ENCODE data around the gene MEPCE. TPM values are rescaled to one million over a fixed set of nuclear protein-coding genes. Genes with fewer than 3 reads are reported as not detected.

Gene MEPCE
- total and polyA plus RNA-seq, 2 experiments from 2014 or later = 15.8 to 23.1 TPM

DNA sequence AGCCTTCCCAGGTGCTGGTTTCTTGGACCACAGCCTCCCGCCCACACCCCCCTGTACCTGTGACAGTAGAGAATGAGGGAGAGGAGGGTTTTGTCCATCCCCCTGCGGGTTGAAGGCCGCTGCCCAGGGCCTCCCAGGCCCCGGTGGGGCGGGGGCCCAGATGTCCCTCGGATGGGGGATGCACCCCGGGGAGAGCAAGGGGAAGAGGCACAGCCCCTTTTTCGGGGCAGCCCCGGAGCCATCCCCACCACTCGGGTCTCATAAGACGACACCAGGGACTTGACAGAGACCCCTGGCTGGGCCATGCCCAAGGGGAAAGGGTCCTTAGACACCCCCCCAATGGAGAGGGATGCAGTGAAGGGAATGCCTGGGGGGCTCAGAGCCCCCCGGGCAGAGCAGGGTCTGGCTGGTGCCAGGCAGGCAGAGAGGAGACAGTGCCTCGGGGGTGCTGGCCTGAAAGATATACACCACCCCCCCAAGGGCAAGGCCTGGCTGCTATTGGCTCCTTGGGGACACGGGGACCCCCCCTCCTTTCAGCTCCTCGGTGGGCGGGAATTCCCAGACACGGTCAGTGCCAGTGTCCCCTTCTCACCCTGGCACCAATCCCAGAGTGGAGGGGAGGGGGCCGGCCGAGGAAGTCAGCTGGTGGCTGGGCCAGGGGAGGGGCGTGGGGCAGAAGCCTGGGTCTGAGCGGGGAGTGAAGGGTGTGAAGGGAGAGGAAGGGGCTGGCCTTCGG lies 38.2 kb downstream of the MEPCE start:
- Histone ChIP-seq H4K20me1 (ENCODE audit: insufficient read depth, poor library complexity, severe bottlenecking) (peaks cover 9% of the 10 kb centered on the region), H3K36me3 (replicated peaks; ENCODE audit: insufficient read depth, low read depth) (no peaks in the 10 kb centered on the region), H3K4me1 (ENCODE audit: insufficient read depth) (peaks cover 14% of the 10 kb centered on the region), H3K79me2 (no peaks in the 10 kb centered on the region), H3K27me3 (no peaks in the 10 kb centered on the region), H3K4me2 (no peak overlapping the region), H2AFZ (no peak overlapping the region), H3K4me3 (no peak overlapping the region), H3K27ac (no peak overlapping the region), H3K9me2 (replicated peaks; ENCODE audit: insufficient read depth) (no peaks in the 10 kb centered on the region), H3K9me3 (ENCODE audit: low read depth) (no peaks in the 10 kb centered on the region)
- DNase-seq (ENCODE audit: low spot score) = no peak
- WGBS (ENCODE audit: low lambda C conversion rate, missing lambda C conversion rate) = 89% methylated on average over 18 of the region's 22 CpGs
- TF ChIP-seq EZH2phosphoT487 (IDR thresholded peaks at IDR 0.05; ENCODE audit: low read depth, severe bottlenecking, unreplicated experiment) (no peak), EZH2 (IDR thresholded peaks at IDR 0.05; ENCODE audit: borderline replicate concordance) (no peak)
- TF ChIP-seq, protein P1, sequence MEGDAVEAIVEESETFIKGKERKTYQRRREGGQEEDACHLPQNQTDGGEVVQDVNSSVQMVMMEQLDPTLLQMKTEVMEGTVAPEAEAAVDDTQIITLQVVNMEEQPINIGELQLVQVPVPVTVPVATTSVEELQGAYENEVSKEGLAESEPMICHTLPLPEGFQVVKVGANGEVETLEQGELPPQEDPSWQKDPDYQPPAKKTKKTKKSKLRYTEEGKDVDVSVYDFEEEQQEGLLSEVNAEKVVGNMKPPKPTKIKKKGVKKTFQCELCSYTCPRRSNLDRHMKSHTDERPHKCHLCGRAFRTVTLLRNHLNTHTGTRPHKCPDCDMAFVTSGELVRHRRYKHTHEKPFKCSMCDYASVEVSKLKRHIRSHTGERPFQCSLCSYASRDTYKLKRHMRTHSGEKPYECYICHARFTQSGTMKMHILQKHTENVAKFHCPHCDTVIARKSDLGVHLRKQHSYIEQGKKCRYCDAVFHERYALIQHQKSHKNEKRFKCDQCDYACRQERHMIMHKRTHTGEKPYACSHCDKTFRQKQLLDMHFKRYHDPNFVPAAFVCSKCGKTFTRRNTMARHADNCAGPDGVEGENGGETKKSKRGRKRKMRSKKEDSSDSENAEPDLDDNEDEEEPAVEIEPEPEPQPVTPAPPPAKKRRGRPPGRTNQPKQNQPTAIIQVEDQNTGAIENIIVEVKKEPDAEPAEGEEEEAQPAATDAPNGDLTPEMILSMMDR (IDR thresholded peaks at IDR 0.05; ENCODE audit: poor library complexity) = no peak

- DNase-seq (ENCODE audit: low spot score) = peak; percentile 90
- Histone ChIP-seq H3K79me2 (peaks cover 4% of the 10 kb centered on the region), H3K4me2 (peak overlapping the region; percentile 55), H3K36me3 (replicated peaks; ENCODE audit: insufficient read depth, low read depth) (no peaks in the 10 kb centered on the region), H4K20me1 (ENCODE audit: insufficient read depth, poor library complexity, severe bottlenecking) (peaks cover 9% of the 10 kb centered on the region), H3K27ac (peak overlapping the region; percentile 10), H3K27me3 (no peaks in the 10 kb centered on the region), H3K4me3 (no peak overlapping the region), H2AFZ (no peak overlapping the region), H3K4me1 (ENCODE audit: insufficient read depth) (peaks cover 14% of the 10 kb centered on the region), H3K9me3 (ENCODE audit: low read depth) (no peaks in the 10 kb centered on the region), H3K9me2 (replicated peaks; ENCODE audit: insufficient read depth) (no peaks in the 10 kb centered on the region)
- 38% methylated on average over 10 of the region's 13 CpGs for WGBS (ENCODE audit: low lambda C conversion rate, missing lambda C conversion rate)
- TF ChIP-seq EZH2 (IDR thresholded peaks at IDR 0.05; ENCODE audit: borderline replicate concordance) = no peak
- TF ChIP-seq, protein P1 (IDR thresholded peaks at IDR 0.05; ENCODE audit: poor library complexity) = peak; percentile 87
These were observed 39.8 kb downstream of the MEPCE start for GRCh38 chr7:100469227-100470044.

GRCh38 chr7:100471021-100471420 lies 41.4 kb downstream of the MEPCE start:
- H3K9me3 ChIP-seq (ENCODE audit: low read depth) = no peaks in the 10 kb centered on the region
- no peak overlapping the region for H3K27ac ChIP-seq
- no peak overlapping the region for H3K4me2 ChIP-seq
- H3K79me2 ChIP-seq = peaks cover 18% of the 10 kb centered on the region
- DNase-seq (ENCODE audit: low spot score) = no peak
- H4K20me1 ChIP-seq (ENCODE audit: insufficient read depth, poor library complexity, severe bottlenecking) = peaks cover 21% of the 10 kb centered on the region
- TF ChIP-seq EZH2 (IDR thresholded peaks at IDR 0.05; ENCODE audit: borderline replicate concordance) (no peak), EZH2phosphoT487 (IDR thresholded peaks at IDR 0.05; ENCODE audit: low read depth, severe bottlenecking, unreplicated experiment) (no peak)
- TF ChIP-seq, protein P1 (IDR thresholded peaks at IDR 0.05; ENCODE audit: poor library complexity) = no peak
- no peaks in the 10 kb centered on the region for H3K36me3 ChIP-seq (replicated peaks; ENCODE audit: insufficient read depth, low read depth)
- H3K9me2 ChIP-seq (replicated peaks; ENCODE audit: insufficient read depth) = no peaks in the 10 kb centered on the region
- H2AFZ ChIP-seq = no peak overlapping the region
- 85% methylated on average over 4 of the region's 4 CpGs for WGBS (ENCODE audit: low lambda C conversion rate, missing lambda C conversion rate)
- no peaks in the 10 kb centered on the region for H3K27me3 ChIP-seq
- H3K4me1 ChIP-seq (ENCODE audit: insufficient read depth) = peaks cover 22% of the 10 kb centered on the region
- H3K4me3 ChIP-seq = no peak overlapping the region

Measured in hepatocyte (in vitro differentiated cells).